K562 (cell line): ENCODE data around the gene PTGIS. TPM values are rescaled to one million over a fixed set of nuclear protein-coding genes. Genes with fewer than 3 reads are reported as not detected.

ENCODE experiments used
- ATAC-seq: fragments of 200-7000 bp; cut with Tn5 transposase; 3 replicates; pipeline ENCODE4 v1.9.1; 2020; ENCODE audit warnings: moderate library complexity
- BruUV-seq: library from RNA; stranded (reverse); fragments of 400-500 nt; replicated peaks from 2 replicates; lab custom pipeline; 2021; lab: Mats Ljungman, UMichigan
- CTCF ChIA-PET: fragments of 300-600 bp; formaldehyde crosslinking; extraction: SDS; loops from one replicate; lab custom pipeline; 2021; ENCODE audit warnings: low intra/inter-chr PET ratio; lab: Yijun Ruan, JAX
- POLR2A ChIA-PET: fragments of 300-600, 350-650 bp; sonication (Branson Sonifier 250); formaldehyde crosslinking; extraction: SDS; loops from one replicate; lab custom pipeline; 2021; ENCODE audit warnings: antibody characterized with exemption, inconsistent platforms; lab: Yijun Ruan, JAX
- DNase-seq, 4 experiments: peaks; one replicate each; pipeline versions ENCODE4 v3.0.0 to v3.0.0-alpha.2; 2011 to 2018; ENCODE audit warnings: low spot score in 3 of 4, mixed read lengths in 3 of 4; ENCODE audit errors: extremely low read depth in 1 of 4
- FAIRE-seq: peaks from 2 replicates; lab custom pipeline; 2011; peaks lifted over from hg19 to GRCh38; lab: Jason Lieb, UNC
- H2AFZ ChIP-seq: 2 replicates; pipeline ENCODE4 v1.6.0; 2011; ENCODE audit warnings: low read depth, low read length, control low read depth, inconsistent platforms
- H3K27ac ChIP-seq: fragments of 200-600 bp; 3 replicates; pipeline ENCODE4 v1.8.0; 2011; ENCODE audit warnings: low read depth, mild to moderate bottlenecking, control low read depth, inconsistent platforms, low read length, moderate library complexity, mixed read lengths; ENCODE audit errors: extremely low read depth
- H3K27me3 ChIP-seq, 2 experiments: fragments of 300-600 bp in 1 of 2; 2 replicates in 1 of 2; 3 replicates in 1 of 2; pipeline versions ENCODE4 v1.6.0 to v1.8.0; 2011; ENCODE audit warnings: inconsistent platforms in 2 of 2, low read length in 2 of 2, mild to moderate bottlenecking in 1 of 2, mixed read lengths in 1 of 2, moderate library complexity in 1 of 2; ENCODE audit not compliant: control insufficient read depth in 2 of 2, insufficient read depth in 2 of 2
- H3K36me3 ChIP-seq: fragments of 300-600 bp; 3 replicates; pipeline ENCODE4 v1.8.0; 2011; ENCODE audit warnings: mild to moderate bottlenecking, low read length, inconsistent platforms; ENCODE audit not compliant: control insufficient read depth, insufficient read depth
- H3K4me1 ChIP-seq, 2 experiments: fragments of 200-600 bp in 1 of 2; replicated peaks in 1 of 2; 2 replicates in 1 of 2; 3 replicates in 1 of 2; pipeline versions ENCODE4 v1.5.1 to v1.8.0; 2011; ENCODE audit warnings: inconsistent platforms in 2 of 2, low read length in 2 of 2, mild to moderate bottlenecking in 1 of 2, mixed read lengths in 1 of 2, moderate library complexity in 1 of 2; ENCODE audit not compliant: control insufficient read depth in 2 of 2, insufficient read depth in 2 of 2
- H3K4me2 ChIP-seq: 2 replicates; pipeline ENCODE4 v1.6.1; 2011; ENCODE audit warnings: low read length, control low read depth, inconsistent platforms, mixed read lengths; ENCODE audit not compliant: insufficient read depth
- H3K4me3 ChIP-seq: fragments of 200-600 bp; sonication (generic), shearing (Covaris generic); 2 replicates; pipeline ENCODE4 v1.5.1; 2016; ENCODE audit warnings: control low read depth, inconsistent platforms
- H3K79me2 ChIP-seq: fragments of 200-600 bp; 3 replicates; pipeline ENCODE4 v1.8.0; 2011; ENCODE audit warnings: low read length, inconsistent platforms; ENCODE audit not compliant: control insufficient read depth, insufficient read depth
- H3K9ac ChIP-seq, 2 experiments: 2 replicates each; pipeline versions ENCODE4 v1.6.0 to v1.6.1; 2011; ENCODE audit warnings: low read depth in 2 of 2, low read length in 2 of 2, control low read depth in 1 of 2, inconsistent platforms in 1 of 2, mild to moderate bottlenecking in 1 of 2, mixed read lengths in 1 of 2; ENCODE audit not compliant: insufficient read depth in 1 of 2
- H3K9me1 ChIP-seq: one replicate; pipeline ENCODE4 v1.6.0; 2011; ENCODE audit warnings: inconsistent platforms, mild to moderate bottlenecking, low read length, moderate library complexity; ENCODE audit not compliant: control insufficient read depth, insufficient read depth
- H3K9me3 ChIP-seq: replicated peaks from 2 replicates; pipeline ENCODE4 v1.5.1; 2011; ENCODE audit warnings: low read depth, low read length, inconsistent platforms; ENCODE audit not compliant: control insufficient read depth, insufficient read depth
- H4K20me1 ChIP-seq: replicated peaks from 2 replicates; pipeline ENCODE4 v1.6.1; 2011; ENCODE audit warnings: low read length, inconsistent platforms, mixed read lengths; ENCODE audit not compliant: control insufficient read depth, insufficient read depth
- ADNP ChIP-seq: fragments of 200-800 bp; sonication (Bioruptor generic); IDR thresholded peaks from 2 replicates; pipeline ENCODE4 v1.6.1; 2016; ENCODE audit warnings: missing genetic modification characterization, missing compliant biosample characterization
- COPS2 ChIP-seq: fragments of 450-650 bp; conservative IDR thresholded peaks from 2 replicates; pipeline ENCODE4 v1.6.1; 2016; ENCODE audit warnings: mild to moderate bottlenecking, moderate library complexity
- CREBBP ChIP-seq: IDR thresholded peaks from one replicate; pipeline ENCODE4 v1.6.1; 2012; ENCODE audit warnings: low read depth, mild to moderate bottlenecking, control low read depth, inconsistent platforms, low read length
- HDAC3 ChIP-seq: fragments of 450-650 bp; IDR thresholded peaks from 2 replicates; pipeline ENCODE4 v1.6.1; 2018; ENCODE audit warnings: borderline replicate concordance, mild to moderate bottlenecking, moderate library complexity; ENCODE audit not compliant: partially characterized antibody
- HNRNPLL ChIP-seq: fragments of 200-400 bp; formaldehyde crosslinking; IDR thresholded peaks from 2 replicates; pipeline ENCODE4 v1.6.1; 2017; ENCODE audit warnings: low read length, low read depth, mild to moderate bottlenecking; ENCODE audit not compliant: poor library complexity, severe bottlenecking
- MCM2 ChIP-seq: fragments of 450-650 bp; IDR thresholded peaks from 2 replicates; pipeline ENCODE4 v1.6.1; 2017; ENCODE audit warnings: low read depth, mild to moderate bottlenecking
- MLLT1 ChIP-seq, 2 experiments: fragments of 450-650 bp; IDR thresholded peaks; 2 replicates each; pipeline ENCODE4 v1.6.1; 2016
- NCOA1 ChIP-seq: fragments of 450-650 bp; IDR thresholded peaks from 2 replicates; pipeline ENCODE4 v1.6.1; 2016; ENCODE audit warnings: low read depth
- RBM17 ChIP-seq: fragments of 200-400 bp; formaldehyde crosslinking; IDR thresholded peaks from 2 replicates; pipeline ENCODE4 v1.6.1; 2017; ENCODE audit warnings: low read depth, mild to moderate bottlenecking, low read length, borderline replicate concordance
- RFX1 ChIP-seq: fragments of 450-650 bp; IDR thresholded peaks from 2 replicates; pipeline ENCODE4 v1.6.1; 2016; ENCODE audit warnings: mild to moderate bottlenecking, moderate library complexity
- SMAD3 ChIP-seq: fragments of 450-650 bp; formaldehyde crosslinking; conservative IDR thresholded peaks from 2 replicates; pipeline ENCODE4 v1.4.0; 2020; ENCODE audit warnings: mild to moderate bottlenecking
- ZBED1 ChIP-seq: IDR thresholded peaks from 2 replicates; pipeline ENCODE4 v1.6.1; 2014
- ZNF12 ChIP-seq: sonication (generic); formaldehyde crosslinking; IDR thresholded peaks from 2 replicates; pipeline ENCODE4 v1.4.0; 2020; ENCODE audit warnings: mild to moderate bottlenecking, missing genetic modification reagents
- WGBS: fragments of 100-300 bp; shearing (Covaris generic); methylation state at CpG from one replicate; pipeline ENCODE4 v1.1.6; 2016; ENCODE audit warnings: low coverage, mixed read lengths; ENCODE audit not compliant: insufficient coverage; ENCODE audit errors: missing lambda C conversion rate; 5-methylcytosine and 5-hydroxymethylcytosine counted together
- in situ Hi-C: fragments of 300-500 bp; cut with MboI; formaldehyde crosslinking; loops from 4 replicates; pipeline ENCODE4 v1.15.0; 2018; ENCODE audit warnings: inconsistent platforms, mixed read lengths
- intact Hi-C: fragments of 100-400 bp; cut with micrococcal nuclease; formaldehyde crosslinking; loops from 2 replicates; pipeline ENCODE4 v1.14.2; 2022
- polyA plus RNA-seq, 8 experiments: library from polyadenylated mRNA; depleted of rRNA in 4 of 8; stranded (reverse) in 5 of 8; unstranded in 3 of 8; fragments of >200 nt; fragmentation: Nextera tagmentation in 2 of 8; fragmentation: Illumina TruSeq in 1 of 8; extraction: Ambion mirVana in 2 of 8; extraction: Trizol in 1 of 8; gene quantifications; 2 replicates each; pipeline versions ENCODE4 v1.2.1 to v1.2.3, GENCODE V29; 2011 to 2014; ENCODE audit warnings: inconsistent platforms in 1 of 8, missing spikeins in 1 of 8
- total RNA-seq, 7 experiments: library from RNA; depleted of rRNA in 6 of 7; stranded (reverse); fragments of >200 nt in 6 of 7; fragmentation: Illumina TruSeq in 2 of 7; extraction: Trizol in 2 of 7; gene quantifications; 2 replicates each; pipeline versions ENCODE4 v1.2.1 to v1.2.3, GENCODE V29; 2011 to 2021; ENCODE audit warnings: low replicate concordance in 1 of 7

PTGIS gene
- total and polyA plus RNA-seq, 9 of the 15 experiments (the other 6 are each of a cell fraction or from before 2014, with no cell fraction given), result not detected

- ATAC-seq, result no peak
- Histone ChIP-seq H3K9ac (no peak overlapping the region), H3K27me3 (peaks cover 3 to 33% of the 10 kb centered on the region in 2 experiments), H3K9me3 (no peaks in the 10 kb centered on the region), H2AFZ (no peak overlapping the region), H3K36me3 (no peaks in the 10 kb centered on the region), H3K79me2 (no peaks in the 10 kb centered on the region), H4K20me1 (0 out of 2 replicates have a peak, but pooled peaks cover 3% of the 10 kb centered on the region), H3K4me3 (no peak overlapping the region), H3K9me1 (no peaks in the 10 kb centered on the region), H3K4me2 (no peak overlapping the region), H3K4me1 (no peaks in the 10 kb centered on the region), H3K27ac (no peak overlapping the region)
- intact Hi-C loops (no loop called here), in situ Hi-C loops (no loop called here)
- no peak for DNase-seq
- WGBS, result 2% methylated on average over 6 of the region's 6 CpGs
- ChIA-PET CTCF (no interaction called here), POLR2A (no interaction called here)
- TF ChIP-seq COPS2 (no peak), RFX1 (no peak), HNRNPLL (no peak), ZNF12 (no peak), SMAD3 (CRISPR knock-in tag) (no peak), RBM17 (no peak), MCM2 (no peak), MLLT1 (IDR thresholded peaks at IDR 0.05) (no peak), CREBBP (no peak), HDAC3 (no peak), ADNP (tag) (no peak), ZBED1 (no peak), NCOA1 (no peak)
- FAIRE-seq, result no peak
- no TSS peak for BruUV-seq
These were observed 98.9 kb downstream of the PTGIS start for GRCh38 chr20:49469060-49469459.
